Measurements from ENCODE around the gene CADM2.

DNA sequence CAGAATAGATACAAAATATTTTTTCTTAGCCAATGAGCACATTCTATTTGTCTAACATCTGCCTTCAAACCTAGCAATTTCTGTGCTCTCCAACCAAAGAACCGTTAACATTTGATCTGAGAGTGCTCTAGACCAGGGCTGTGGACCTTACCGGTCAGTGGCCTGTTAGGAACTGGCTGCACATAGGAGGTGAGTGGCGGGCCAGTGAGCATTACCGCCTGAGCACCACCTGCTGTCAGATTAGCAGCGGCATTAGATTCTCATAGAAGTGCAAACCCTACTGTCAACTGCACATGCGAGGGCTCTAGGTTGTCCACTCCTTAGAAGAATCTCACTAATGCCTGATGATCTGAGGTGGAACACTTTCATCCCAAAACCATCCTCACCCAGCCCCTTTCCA is 131.7 kb downstream of the CADM2 start:
- TF ChIP-seq POLR2AphosphoS5 (IDR thresholded peaks at IDR 0.05) (no peak), POLR2A (IDR thresholded peaks at IDR 0.05) (no peak)
- TF ChIP-seq, protein P1, sequence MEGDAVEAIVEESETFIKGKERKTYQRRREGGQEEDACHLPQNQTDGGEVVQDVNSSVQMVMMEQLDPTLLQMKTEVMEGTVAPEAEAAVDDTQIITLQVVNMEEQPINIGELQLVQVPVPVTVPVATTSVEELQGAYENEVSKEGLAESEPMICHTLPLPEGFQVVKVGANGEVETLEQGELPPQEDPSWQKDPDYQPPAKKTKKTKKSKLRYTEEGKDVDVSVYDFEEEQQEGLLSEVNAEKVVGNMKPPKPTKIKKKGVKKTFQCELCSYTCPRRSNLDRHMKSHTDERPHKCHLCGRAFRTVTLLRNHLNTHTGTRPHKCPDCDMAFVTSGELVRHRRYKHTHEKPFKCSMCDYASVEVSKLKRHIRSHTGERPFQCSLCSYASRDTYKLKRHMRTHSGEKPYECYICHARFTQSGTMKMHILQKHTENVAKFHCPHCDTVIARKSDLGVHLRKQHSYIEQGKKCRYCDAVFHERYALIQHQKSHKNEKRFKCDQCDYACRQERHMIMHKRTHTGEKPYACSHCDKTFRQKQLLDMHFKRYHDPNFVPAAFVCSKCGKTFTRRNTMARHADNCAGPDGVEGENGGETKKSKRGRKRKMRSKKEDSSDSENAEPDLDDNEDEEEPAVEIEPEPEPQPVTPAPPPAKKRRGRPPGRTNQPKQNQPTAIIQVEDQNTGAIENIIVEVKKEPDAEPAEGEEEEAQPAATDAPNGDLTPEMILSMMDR (IDR thresholded peaks at IDR 0.05): no peak

Data from prostate gland (tissue), 2 donors.